Measurements from ENCODE around the gene AEBP1. TPM values are rescaled to one million over a fixed set of nuclear protein-coding genes. Genes with fewer than 3 reads are reported as not detected.

AEBP1 gene
- total RNA-seq, 1 experiment from 2014 or later = 0.54 TPM

- DNase-seq = no peak
- Histone ChIP-seq H3K9me3 (no peaks in the 10 kb centered on the region), H3K36me3 (ENCODE audit: control insufficient read depth, insufficient read depth, low read length) (peaks cover 9% of the 10 kb centered on the region), H3K4me3 (ENCODE audit: low read depth, low read length) (no peak overlapping the region), H3K27me3 (replicated peaks; ENCODE audit: control insufficient read depth, insufficient read depth, low read length) (no peaks in the 10 kb centered on the region), H3K4me1 (peaks cover 13% of the 10 kb centered on the region)
- POLR2A ChIA-PET = no interaction called here
- Mint-ChIP-seq H3K36me3 (ENCODE audit: insufficient read depth, unreplicated experiment) (peaks cover 39% of the 10 kb centered on the region), H3K4me1 (ENCODE audit: low read depth, unreplicated experiment) (peaks cover 8% of the 10 kb centered on the region), H3K9me3 (ENCODE audit: unreplicated experiment) (no peaks in the 10 kb centered on the region), H3K4me3 (ENCODE audit: unreplicated experiment) (no peak overlapping the region), H3K27ac (ENCODE audit: unreplicated experiment) (no peak overlapping the region), H3K27me3 (ENCODE audit: insufficient read depth, unreplicated experiment) (no peaks in the 10 kb centered on the region)
- CTCF ChIA-PET = interaction anchor here (0.6 kb wide), 1 partner anchor 12 kb away, joined by 3 read pairs; no protein-coding TSS in a partner anchor
- no peak for TF ChIP-seq CTCF (IDR thresholded peaks at IDR 0.05; ENCODE audit: insufficient read depth in 1 of 2, low read depth in 1 of 2, low read length in 1 of 2, severe bottlenecking in 1 of 2, unreplicated experiment in 1 of 2)
- intact Hi-C loops (cut with micrococcal nuclease; ENCODE audit: unreplicated experiment) = no loop called here
- no TSS peak for BruUV-seq (replicated peaks)
Observed at GRCh38 chr7:44076101-44076895, 27.8 kb upstream of the AEBP1 start.

- no peak overlapping the region for H3K27ac Mint-ChIP-seq (ENCODE audit: unreplicated experiment)
- TF ChIP-seq CTCF (IDR thresholded peaks at IDR 0.05; ENCODE audit: insufficient read depth in 1 of 2, low read depth in 1 of 2, low read length in 1 of 2, severe bottlenecking in 1 of 2, unreplicated experiment in 1 of 2) = no peak
- no peak overlapping the region for H3K4me3 Mint-ChIP-seq (ENCODE audit: unreplicated experiment)
- H3K9me3 ChIP-seq = no peaks in the 10 kb centered on the region
- CTCF ChIA-PET = no interaction called here
- BruUV-seq (replicated peaks) = no TSS peak
- peaks cover 33% of the 10 kb centered on the region for H3K36me3 Mint-ChIP-seq (ENCODE audit: insufficient read depth, unreplicated experiment)
- intact Hi-C loops (cut with micrococcal nuclease; ENCODE audit: unreplicated experiment) = no loop called here
- peaks cover 9% of the 10 kb centered on the region for H3K36me3 ChIP-seq (ENCODE audit: control insufficient read depth, insufficient read depth, low read length)
- no peak overlapping the region for H3K4me3 ChIP-seq (ENCODE audit: low read depth, low read length)
- no peaks in the 10 kb centered on the region for H3K27me3 Mint-ChIP-seq (ENCODE audit: insufficient read depth, unreplicated experiment)
- H3K4me1 Mint-ChIP-seq (ENCODE audit: low read depth, unreplicated experiment) = peaks cover 4% of the 10 kb centered on the region
- POLR2A ChIA-PET = no interaction called here
- H3K4me1 ChIP-seq = peaks cover 6% of the 10 kb centered on the region
- DNase-seq = no peak
- no peaks in the 10 kb centered on the region for H3K9me3 Mint-ChIP-seq (ENCODE audit: unreplicated experiment)
- no peaks in the 10 kb centered on the region for H3K27me3 ChIP-seq (replicated peaks; ENCODE audit: control insufficient read depth, insufficient read depth, low read length)
Observed at GRCh38 chr7:44077061-44077460, 27.1 kb upstream of the AEBP1 start.

- H3K36me3 ChIP-seq (ENCODE audit: control insufficient read depth, insufficient read depth, low read length) = peaks cover 9% of the 10 kb centered on the region
- no peaks in the 10 kb centered on the region; the same call in 1 of the 2 replicates for H3K4me1 ChIP-seq
- H3K4me3 ChIP-seq (ENCODE audit: low read depth, low read length) = no peak overlapping the region
- Mint-ChIP-seq H3K27ac (ENCODE audit: unreplicated experiment) (no peak overlapping the region), H3K9me3 (ENCODE audit: unreplicated experiment) (no peaks in the 10 kb centered on the region), H3K27me3 (ENCODE audit: insufficient read depth, unreplicated experiment) (no peaks in the 10 kb centered on the region), H3K4me3 (ENCODE audit: unreplicated experiment) (no peak overlapping the region), H3K4me1 (ENCODE audit: low read depth, unreplicated experiment) (no peaks in the 10 kb centered on the region), H3K36me3 (ENCODE audit: insufficient read depth, unreplicated experiment) (peaks cover 35% of the 10 kb centered on the region)
- intact Hi-C loops (cut with micrococcal nuclease; ENCODE audit: unreplicated experiment) = no loop called here
- no peak for TF ChIP-seq CTCF (IDR thresholded peaks at IDR 0.05; ENCODE audit: insufficient read depth in 1 of 2, low read depth in 1 of 2, low read length in 1 of 2, severe bottlenecking in 1 of 2, unreplicated experiment in 1 of 2)
- ChIA-PET POLR2A (no interaction called here), CTCF (no interaction called here)
- no TSS peak for BruUV-seq (replicated peaks)
- no peaks in the 10 kb centered on the region for H3K9me3 ChIP-seq
- DNase-seq = no peak
- no peaks in the 10 kb centered on the region for H3K27me3 ChIP-seq (replicated peaks; ENCODE audit: control insufficient read depth, insufficient read depth, low read length)
Observed at GRCh38 chr7:44077681-44078091, 26.5 kb upstream of the AEBP1 start.

Data from Caco-2 (cell line).